Retinal pigment epithelial cell (primary cell): ENCODE data around the gene LRRC49.

Experiments
- DNase-seq: peaks from one replicate; pipeline ENCODE4 v3.0.0-alpha.2; 2010; ENCODE audit warnings: low read depth
- H3K4me3 ChIP-seq: 2 replicates; pipeline ENCODE4 v1.5.1; 2011; ENCODE audit warnings: mild to moderate bottlenecking, low read length, control low read depth, moderate library complexity
- TF ChIP-seq, protein P1 (sequence below): conservative IDR thresholded peaks from 2 replicates; pipeline ENCODE4 v1.5.1; 2011; ENCODE audit warnings: low read depth, low read length, control low read depth, inconsistent platforms

Gene LRRC49

DNA sequence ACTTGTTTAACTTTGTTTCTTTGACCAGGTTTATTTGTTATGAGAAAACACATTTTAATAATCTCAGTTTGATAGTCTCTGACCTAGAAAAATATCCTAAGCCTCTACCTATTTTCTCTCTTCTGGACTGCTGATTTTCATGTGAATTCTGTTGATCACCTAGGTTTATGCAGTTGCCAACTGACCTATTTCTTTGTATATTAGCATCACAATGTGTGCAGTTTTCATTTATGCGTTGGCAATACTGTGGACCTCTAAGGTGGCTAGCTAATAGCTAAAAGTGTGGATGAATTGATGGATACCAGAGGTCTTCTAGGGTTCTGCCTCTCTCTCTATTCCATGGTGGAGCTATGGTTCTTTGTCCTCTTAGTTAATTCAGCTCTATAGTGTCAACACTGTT lies 72.1 kb downstream of the LRRC49 start:
- DNase-seq = no peak
- TF ChIP-seq, protein P1, sequence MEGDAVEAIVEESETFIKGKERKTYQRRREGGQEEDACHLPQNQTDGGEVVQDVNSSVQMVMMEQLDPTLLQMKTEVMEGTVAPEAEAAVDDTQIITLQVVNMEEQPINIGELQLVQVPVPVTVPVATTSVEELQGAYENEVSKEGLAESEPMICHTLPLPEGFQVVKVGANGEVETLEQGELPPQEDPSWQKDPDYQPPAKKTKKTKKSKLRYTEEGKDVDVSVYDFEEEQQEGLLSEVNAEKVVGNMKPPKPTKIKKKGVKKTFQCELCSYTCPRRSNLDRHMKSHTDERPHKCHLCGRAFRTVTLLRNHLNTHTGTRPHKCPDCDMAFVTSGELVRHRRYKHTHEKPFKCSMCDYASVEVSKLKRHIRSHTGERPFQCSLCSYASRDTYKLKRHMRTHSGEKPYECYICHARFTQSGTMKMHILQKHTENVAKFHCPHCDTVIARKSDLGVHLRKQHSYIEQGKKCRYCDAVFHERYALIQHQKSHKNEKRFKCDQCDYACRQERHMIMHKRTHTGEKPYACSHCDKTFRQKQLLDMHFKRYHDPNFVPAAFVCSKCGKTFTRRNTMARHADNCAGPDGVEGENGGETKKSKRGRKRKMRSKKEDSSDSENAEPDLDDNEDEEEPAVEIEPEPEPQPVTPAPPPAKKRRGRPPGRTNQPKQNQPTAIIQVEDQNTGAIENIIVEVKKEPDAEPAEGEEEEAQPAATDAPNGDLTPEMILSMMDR = no peak

DNA sequence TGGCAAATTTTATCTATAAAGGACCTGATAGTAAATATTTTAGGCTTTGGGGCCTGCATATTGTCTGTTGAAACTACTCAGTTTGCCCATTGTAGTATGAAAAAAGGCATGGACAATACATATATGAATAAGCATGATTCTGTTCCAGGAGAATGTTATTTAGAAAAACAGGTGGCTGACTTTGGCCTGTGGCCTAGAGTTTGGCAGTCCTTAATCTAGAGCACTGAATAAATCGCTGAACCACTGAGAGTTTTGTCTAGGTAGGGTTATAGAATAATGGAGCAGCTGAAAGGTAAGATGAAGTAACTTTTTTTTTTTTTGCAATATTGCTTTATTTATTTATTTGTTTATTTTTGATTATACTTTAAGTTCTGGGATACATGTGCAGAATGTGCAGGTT lies 75.0 kb downstream of the LRRC49 start:
- no peak for DNase-seq
- no peak overlapping the region for H3K4me3 ChIP-seq
- TF ChIP-seq, protein P1 = no peak

More for the DNA sequence above, 72.1 kb downstream of the LRRC49 start:
- H3K4me3 ChIP-seq = no peak overlapping the region

DNA sequence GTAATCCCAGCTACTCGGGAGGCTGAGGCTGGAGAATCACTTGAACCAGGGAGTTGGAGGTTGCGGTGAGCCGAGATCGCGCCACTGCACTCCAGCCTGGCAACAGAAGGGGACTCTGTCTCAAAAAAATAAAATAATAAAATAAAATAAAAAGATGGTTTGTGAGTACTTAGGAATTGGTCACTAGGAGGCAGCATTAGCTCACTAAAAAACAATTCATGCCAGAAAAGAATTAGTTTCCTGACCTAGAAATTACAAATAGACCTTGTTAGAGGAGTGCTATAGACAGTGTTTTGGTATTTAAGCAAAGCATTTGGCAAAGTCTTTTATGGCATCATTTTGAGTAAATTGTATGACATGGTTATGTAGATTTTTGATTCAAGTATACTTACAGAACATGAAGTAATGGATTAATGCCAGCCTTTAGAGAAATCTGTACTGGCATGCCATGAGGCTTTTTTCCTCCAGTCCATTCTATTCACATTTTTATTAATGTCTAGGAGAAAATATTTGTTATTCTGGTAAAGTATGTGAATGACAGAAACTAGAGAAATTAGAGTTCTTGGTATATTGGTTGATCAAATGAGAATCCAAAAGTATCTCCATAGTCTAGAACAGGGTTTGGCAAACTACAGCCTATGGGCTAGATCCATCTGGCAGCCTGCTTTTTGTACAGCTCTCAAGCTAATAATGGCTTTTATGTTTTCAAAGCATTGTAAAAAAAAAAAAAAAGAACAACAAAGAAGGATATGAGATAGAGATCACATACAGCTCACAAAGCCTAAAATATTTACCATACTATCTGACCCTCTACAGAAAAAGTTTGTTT lies 81.6 kb downstream of the LRRC49 start:
- peak; percentile 16 for DNase-seq
- no peak overlapping the region for H3K4me3 ChIP-seq
- TF ChIP-seq, protein P1 = peak; percentile 50

DNA sequence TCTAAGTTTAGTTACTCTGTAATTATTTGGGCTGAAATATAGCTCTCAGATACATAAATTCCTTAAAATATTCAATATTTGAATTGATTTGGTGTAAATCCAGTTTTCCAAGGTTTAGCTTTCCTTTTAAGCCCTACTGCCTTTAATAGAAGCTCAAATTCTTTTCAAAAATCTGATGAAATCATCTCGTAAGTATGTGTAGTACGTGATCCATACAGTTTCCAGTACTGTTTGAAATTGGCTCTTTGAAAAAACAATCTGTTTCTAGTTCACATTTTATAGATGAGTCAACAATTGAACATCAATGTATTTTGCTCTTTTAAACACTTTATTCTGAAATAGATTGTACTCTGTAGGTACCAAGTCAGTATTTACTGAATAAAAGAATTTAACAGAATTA lies 84.2 kb downstream of the LRRC49 start:
- TF ChIP-seq, protein P1 = no peak

DNA sequence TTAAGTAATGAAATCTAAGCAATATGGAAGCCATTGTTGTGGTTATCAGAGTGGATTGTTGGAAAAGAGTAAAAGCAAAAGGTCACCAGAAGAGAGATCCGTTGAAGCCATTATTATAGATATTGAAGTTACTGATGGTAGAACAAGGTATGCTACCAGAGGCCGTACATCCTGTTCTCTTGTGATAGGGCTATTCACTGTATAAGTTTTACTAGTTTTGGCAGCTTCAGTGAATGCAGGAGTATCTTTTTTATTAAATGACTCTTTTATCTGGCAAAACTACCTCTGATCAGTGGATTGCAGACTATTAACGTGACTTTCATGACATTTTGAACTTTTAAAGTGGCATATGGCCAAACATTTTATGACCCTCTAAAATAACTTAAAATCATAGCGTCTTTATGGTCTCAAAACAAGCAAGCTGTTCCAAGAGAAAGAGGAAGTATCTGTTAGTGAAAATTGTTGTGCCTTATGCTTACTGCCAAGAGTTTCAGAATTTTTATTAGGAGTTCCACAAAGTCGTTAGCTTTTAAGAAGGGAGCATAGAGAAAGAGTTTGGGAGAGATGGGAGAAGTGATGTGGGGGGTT lies 102.9 kb downstream of the LRRC49 start:
- no peak for DNase-seq
- H3K4me3 ChIP-seq = no peak overlapping the region
- TF ChIP-seq, protein P1 = no peak

More for the DNA sequence above, 84.2 kb downstream of the LRRC49 start:
- DNase-seq = peak; percentile 17
- H3K4me3 ChIP-seq = no peak overlapping the region

DNA sequence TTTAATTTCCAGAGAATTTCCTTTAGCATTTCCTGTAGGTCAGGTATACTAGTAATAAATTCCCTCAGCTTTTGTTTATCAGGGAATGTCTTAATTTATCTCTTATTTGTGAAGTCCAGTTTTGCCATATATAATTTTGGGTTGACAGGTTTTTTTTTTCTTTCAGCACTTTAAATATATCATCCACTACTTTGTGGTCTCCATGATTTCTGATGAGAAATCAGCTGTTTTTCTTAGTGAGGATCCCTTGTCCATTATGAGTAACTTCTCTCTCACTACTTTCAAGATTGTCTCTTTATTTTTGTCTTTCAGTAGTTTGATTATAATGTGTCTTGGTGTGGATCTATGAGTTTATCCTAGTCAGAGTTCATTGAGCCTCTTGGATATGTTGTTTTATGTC lies 105.7 kb downstream of the LRRC49 start:
- TF ChIP-seq, protein P1 = no peak
- DNase-seq = no peak
- no peak overlapping the region for H3K4me3 ChIP-seq

DNA sequence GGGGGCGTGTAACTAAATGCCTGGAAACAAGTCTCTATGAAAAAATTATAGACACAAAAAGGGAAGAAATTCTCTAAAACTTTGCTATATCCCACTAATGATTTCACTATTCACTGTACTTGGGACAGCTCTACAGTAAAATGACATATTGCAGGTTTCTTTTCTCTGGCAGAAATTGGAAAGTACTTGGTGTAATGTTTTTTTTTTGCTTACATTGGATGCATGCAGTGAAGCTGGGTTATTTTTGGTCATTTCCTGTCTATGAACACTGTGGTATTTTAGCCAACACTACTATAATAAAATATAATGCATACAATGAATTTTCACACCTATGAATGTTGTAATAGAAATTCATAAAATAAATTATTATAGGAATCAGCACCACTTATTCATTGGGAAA lies 109.7 kb downstream of the LRRC49 start:
- TF ChIP-seq, protein P1 = no peak
- no peak for DNase-seq
- H3K4me3 ChIP-seq = no peak overlapping the region
